GM19025 (cell line): ENCODE data around the gene OR6S1.
A peak's percentile ranks its signal among the peaks of the same experiment; 100 is the strongest.
"Not testable (repeated sequence)": the region's sequence is repeated elsewhere in the genome, so short reads cannot be mapped to it uniquely, and the experiment has no call there.

Source experiments
- ATAC-seq: cut with Tn5 transposase; IDR thresholded peaks from one replicate; pipeline ENCODE4 v1.9.1; 2021; ENCODE audit warnings: mild to moderate bottlenecking, low read depth, moderate library complexity; ENCODE audit not compliant: unreplicated experiment

Gene OR6S1

DNA sequence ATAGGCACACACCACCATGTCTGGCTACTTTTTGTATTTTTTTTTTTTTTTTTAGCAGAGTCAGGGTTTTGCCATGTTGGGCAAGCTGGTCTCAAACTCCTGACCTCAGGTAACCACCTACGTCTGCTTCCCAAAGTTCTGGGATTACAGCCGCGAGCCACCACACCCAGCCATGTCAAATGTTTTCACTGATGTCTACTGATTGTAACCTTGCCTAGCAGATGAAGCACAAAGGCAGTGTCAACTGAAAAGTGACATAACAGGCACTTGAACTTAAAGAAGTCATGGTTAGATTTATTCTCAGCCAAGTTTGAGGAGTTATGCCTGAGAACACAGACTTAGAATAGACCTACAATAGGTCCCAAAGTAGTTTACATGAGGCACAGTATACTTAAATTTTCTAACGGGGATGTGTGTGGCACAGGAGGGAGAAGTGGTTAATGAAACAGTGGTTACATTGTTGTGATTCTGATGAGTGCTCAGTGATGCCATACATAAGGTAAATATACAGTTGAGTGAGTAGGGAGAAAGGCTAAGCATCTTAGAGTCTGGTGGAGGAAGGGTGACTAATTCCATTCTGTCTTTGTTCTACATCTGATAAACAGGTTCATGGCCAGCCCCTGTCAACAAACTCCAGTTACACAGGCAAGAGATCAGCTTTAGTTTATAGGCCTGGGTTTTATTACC is 30.2 kb upstream of the OR6S1 start:
- ATAC-seq: no peak

DNA sequence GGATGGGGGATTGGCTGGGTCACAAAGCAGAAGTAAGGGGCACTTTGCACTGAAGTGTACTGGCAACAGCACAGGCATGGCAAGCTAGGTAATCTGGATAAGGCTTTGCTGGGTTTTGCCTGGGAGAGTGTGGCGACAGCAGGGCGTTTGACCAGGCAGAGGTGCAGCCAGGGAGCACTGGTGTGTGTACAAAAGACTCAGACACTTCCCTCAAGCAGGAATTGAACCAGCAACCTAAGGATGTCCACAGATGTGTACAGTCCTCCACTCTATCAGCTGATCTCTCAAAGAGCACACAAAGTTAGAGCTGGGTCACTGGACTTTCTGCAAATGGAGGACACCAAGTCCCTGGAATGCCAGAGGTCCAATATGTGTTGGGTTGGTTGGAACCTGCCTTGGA is 27.5 kb upstream of the OR6S1 start:
- ATAC-seq: no peak

DNA sequence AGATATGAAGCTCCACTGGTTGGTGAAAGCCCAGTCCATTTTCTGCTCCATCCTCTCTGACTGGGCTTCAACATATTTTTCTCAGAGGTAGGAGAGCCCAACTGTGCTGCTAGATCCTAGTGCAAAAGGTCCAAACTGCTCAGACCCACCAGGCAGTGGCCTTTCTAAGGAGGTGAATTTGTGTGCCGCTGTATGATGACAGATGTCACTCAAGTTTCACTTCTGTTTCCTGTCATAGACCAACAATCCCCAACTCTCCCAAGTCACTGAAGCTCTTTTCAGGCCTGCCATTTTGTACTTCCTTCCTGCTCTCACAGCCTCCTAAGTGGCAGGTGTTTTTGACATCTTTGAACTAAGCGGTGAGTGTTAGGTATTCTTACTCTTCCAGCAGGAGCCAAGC is 26.5 kb upstream of the OR6S1 start:
- ATAC-seq: peak; percentile 69

DNA sequence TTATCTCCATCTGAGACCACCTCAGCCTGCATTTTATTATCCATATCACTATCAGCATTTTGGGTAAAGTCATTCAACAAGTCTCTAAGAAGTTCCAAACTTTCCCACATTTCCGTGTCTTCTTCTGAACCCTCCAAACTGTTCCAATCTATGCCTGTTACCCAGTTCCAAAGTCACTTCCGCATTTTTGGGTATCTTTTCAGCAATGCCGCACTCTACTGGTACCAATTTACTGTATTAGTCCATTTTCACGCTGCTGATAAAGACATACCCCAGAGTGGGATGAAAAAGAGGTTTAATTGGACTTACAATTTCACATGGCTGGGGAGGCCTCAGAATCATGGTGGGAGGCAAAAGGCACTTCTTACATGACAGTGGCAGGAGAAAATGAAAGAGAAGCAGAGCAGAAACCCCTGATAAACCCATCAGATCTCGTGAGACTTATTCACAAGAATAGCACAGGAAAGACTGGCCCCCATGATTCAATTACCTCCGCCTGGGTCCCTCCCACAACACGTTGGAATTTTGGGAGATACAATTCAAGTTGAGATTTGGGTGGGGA is 25.0 kb upstream of the OR6S1 start:
- not testable (repeated sequence) for ATAC-seq

DNA sequence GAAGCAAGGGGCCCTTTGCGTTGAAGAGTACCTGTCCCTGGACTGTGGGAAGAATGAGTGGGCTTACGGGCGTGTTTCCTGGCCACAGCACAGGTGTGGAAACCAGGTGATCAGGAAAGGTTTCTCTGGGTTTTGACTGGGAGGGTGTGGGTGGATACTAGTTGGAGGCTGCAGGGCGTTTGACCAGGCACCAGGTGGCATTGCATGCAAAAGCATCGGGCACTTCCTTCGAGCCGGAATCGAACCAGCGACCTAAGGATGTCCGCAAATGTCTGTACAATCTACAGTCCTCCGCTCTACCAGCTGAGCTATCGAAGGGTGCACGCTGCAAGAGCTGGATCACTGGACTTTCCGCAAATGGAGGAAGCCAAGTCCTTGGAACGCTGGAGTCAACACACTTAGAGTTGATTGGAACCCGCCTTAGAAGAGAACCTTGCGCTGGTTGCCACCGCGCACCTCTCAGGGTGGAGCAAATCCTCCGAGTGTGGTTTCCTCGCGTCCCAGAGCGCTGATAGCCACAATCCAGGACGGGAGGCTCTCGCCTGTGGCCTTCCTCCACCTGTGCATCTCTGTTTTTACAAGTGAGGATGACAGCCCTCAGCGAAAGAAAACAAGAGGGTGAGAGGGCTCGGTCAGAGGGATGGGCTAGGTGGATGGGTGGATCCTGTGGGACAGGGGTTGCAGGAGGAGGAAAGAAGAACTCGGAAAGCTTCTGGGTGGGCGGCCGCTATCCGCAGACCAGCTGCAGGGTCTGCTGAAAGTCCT is 21.7 kb upstream of the OR6S1 start:
- ATAC-seq: no peak

DNA sequence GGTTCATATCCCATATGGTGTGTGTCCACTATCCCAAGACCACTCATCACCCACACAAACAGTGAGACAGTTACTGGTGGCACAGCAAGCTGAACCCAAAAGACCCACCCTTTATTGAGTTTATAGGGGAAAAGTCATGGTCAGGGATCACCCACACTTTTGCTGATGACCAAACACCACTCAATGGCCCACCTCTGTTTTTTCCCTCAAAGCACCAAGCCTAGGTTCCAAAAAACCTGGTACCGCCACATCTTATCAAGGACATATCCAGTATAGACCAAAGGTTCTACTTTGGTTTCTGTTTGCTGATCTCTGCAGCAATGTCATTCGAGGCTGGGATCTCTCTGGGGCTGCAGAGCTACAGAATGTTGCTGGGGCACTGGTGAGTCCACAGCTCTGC is 19.7 kb upstream of the OR6S1 start:
- no peak for ATAC-seq

DNA sequence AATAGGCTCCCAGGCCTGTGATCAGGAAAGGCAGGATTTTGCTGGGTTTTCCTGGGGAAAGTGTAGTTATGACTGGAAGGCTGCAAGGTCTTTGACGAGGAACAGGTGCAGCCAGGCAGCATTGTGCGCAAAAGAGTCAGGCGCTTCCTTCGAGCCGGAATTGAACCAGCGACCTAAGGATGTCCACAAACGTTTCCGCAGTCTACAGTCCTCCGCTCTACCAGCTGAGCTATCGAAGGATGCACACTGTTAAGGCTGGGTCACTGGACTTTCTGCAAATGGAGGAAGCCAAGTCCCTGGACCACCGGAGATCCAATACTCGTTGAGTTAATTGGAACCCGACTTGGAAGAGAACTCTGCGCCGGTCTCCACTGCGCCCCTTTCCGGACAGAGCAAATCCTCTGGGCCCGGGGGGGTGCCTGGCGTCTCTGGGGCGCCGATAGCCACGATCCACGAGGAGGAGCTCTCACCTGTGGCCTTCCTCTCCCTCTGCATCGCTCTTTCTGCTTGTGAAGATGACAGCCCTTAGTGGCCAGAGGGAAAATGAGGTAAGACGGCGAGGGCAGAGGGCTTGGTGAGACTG is 18.4 kb upstream of the OR6S1 start:
- no peak for ATAC-seq

DNA sequence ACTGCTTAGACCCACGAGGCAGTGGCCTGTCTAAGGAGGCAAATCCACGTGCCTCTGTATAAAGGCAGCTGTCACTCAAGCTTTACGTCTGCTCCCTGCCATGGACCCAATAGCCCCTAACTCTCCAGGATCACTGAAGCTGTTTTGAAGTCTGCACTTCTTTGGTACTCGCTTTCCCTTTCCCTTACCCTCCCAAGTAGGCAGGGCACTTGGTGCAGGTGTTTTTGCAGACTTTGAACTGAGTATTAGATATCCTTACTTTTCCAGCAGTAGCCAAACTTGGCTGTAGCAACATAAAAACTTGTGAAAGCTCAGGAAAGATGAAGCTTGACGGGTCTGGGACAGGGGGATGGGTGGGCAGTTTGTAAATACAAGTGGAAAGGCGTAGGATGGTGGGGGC is 17.8 kb upstream of the OR6S1 start:
- ATAC-seq: no peak

DNA sequence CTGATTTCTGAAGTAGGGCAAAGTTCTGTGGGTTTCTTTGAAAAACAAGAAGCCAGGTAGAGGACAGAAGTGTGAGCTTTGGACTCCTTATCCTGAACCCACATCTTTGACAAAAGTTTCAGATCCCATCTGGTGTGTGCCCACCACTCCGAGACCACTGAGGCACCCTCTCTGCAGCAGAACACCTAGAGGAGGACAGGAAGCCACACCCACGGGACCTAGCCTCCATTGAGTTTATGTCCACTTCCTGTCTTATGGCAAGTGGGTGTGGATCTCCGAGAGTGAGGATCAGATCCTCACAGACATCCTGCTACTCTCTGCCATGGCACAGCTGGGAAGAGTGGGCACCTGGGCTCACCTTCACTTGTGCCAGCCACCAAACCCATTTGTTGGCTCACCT is 16.8 kb upstream of the OR6S1 start:
- no peak for ATAC-seq

DNA sequence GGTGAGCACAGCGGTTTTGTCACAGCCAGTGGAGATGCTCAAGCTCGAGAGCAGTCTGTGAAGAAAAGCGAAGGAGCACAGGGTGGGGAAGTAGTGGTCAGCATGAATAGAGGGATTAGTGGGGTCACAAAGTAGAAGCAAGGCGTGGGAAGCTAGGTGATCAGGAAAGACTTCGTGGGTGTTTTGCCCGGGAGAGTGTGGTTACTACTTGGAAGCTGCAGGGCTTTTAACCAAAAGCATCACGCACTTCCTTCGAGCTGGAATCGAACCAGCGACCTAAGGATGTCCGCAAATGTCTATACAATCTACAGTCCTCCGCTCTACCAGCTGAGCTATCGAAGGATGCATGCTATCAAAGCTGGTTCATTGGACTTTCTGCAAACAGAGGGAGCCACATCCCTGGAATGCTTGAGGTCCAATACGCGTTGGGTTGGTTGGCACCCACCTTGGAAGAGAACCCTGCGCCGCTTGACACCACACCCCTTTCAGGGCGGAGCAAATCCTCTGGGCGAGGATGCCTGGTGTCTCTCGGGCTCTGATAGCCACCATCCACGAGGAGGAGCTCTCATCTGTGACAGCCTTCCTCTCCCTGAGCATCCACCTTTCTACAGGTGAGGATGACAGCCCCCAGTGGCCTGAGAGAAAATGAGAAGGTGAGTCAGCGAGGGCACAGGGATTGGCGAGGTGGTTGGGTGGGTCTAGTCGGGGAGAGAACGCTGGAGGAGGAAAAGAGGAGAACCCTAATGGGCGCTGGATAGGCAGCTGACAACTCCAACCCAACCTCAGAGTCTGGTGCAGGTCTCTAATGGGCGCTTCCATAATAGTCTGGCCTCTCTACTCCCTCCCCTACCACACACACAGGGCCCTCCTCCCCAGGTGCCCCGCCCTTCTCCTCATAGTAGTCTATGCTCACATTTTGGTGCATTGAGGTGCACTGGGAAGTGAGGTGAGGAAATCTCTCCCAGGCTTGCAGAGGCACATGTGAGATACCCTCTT is 16.0 kb upstream of the OR6S1 start:
- ATAC-seq: no peak

DNA sequence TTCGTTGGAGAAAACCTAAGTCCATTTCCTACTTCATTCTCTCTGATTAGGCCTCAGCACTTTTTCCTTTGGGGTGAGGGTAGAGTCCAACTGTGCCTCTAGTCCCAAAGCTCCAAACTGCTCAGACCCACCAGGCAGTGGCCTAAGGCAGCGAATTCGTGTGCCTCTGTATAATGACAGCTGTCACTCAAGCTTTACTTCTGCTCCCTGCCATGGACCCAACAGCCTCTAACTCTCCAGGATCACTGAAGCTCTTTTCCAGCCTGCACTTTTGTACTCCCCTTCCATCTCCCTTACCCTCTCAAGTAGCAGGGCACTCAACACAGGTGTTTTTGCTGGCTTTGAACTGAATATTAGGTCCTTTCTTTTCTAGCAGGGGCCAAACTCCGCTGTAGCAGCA is 14.8 kb upstream of the OR6S1 start:
- no peak for ATAC-seq

DNA sequence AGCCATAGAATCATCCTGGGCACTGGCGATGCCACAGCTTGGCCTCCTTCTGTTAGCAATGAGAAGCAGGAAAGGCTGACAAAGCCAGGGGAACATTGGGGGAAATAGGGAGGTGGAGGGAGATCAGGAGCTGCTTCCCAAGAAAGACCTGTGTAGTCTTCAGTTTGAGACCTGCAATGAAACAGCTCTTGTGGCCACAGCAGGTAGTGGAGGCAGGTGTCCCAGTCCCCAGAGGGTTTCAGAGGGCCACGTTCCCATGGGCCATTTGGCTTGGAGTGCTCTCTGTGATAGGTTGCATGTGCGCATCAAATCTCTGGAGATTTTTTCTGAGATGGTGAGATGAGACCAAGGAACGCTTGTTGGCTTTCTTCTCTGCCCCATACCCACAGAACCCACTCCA is 14.4 kb upstream of the OR6S1 start:
- ATAC-seq: no peak

DNA sequence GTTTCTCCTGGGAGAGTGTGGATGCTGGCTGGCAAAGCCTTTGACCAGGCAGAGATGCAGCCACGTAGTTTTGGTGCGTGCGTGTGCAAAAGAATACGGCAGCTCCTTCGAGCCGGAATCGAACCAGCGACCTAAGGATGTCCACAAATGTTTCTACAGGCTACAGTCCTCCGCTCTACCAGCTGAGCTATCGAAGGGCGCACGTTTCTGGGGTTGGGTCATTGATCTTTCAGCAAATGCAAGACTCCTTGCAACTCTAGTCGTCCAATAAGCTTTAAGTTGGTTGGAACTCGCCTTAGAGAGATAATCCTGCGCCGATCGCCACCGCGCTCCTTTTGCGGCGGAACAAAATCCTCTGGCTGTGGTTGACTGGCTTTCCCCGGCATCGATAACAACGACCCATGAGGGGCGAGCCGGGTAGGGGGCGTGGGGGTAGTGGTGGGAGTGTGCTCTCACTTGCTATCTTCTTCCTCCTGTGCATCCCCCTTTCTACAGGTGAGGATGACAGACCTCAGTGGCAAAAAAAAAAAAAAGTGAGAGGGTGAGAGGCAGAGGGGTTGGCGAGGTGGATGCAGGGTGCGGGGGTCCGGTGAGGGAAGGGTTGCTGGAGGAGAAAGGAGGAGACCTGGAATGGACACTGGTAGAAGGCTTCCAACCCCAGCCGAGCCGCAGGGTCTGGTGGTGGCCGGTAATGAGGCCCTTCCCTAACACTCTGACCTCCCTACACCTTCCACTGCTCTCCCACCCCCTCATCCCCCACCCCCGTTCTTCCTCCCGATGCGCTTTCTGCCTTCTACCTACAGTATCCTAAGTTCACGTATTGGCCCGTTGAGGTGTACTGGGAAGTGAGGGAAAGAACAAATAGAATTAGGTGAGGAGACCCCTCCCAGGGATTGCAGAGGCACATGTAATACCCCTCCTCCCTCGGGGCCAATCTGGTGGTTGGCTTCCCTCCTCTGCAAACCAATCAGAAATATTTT is 11.8 kb upstream of the OR6S1 start:
- no peak for ATAC-seq

DNA sequence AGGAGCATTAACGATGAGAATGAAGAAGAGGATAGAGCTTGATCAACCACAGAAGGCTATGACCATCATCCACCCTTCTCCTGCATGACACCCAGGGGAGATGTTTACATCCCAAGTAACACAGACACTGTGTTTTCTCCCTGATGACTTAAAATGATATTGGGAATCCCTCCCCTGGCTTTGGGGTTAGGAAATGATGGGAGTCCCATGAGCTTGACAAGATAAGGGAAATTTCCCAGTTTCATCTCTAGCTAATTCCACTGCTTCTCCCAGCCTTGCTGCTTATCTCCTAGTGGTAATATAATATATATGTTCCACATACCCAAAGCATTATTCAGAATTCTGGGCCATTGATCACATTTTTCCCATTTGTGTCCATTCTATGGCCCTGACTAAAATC is 4.0 kb upstream of the OR6S1 start:
- ATAC-seq: no peak

DNA sequence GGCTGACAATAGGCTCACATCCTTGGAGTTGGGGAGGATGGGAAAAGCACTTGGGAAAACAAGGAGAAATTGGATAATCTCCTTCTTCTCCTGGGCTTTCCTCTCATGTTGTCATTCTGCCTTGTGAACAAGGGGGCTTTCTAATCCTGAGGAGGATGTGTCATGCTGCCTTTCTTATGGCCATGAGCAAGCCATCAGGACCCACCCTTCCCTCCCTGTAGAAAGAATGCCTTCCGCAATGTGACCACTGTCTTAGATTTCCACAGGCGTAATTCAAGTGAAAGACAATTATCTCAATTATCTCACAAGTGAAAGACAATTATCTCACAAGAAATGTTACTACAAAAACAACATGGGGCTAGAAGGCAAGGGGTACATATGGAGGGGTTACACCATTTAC is 3.0 kb upstream of the OR6S1 start:
- no peak for ATAC-seq

DNA sequence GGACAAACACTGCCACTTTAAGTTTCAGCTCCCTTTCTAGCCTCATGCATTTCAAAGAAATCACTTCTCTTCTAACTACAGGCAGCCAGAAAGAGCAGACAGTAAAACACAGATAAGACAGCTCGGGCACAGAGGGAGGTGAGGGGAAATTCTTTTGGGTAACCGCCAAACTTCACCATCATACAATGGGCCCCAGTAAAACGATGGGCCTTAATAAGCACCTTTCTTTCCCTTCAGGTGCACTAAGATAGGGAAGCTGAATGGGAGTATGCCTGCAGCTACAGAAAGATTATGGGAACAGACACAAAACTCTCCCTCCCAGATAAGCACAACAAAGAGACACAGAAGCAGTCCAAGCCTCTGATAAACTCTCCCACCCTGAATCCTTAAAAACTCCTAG is 1.3 kb upstream of the OR6S1 start:
- ATAC-seq: not testable (repeated sequence)

DNA sequence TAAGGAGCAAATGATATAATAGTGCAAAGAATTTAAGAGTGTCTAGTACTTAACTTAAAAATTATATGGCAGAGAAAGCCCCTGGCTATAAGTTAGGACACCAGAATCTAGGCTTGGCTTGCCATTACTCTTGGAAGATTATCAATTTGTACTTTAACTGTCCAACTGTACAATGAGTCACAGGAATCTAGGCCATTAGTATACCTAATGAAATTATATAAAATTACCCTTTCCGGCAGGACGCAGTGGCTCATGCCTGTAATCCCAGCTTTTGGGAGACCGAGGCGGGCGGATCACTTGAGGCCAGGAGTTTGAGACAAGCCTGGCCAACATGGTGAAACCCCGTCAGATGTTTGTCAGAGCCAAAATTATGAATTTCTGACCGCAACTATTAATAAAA is 691 bp upstream of the OR6S1 start:
- ATAC-seq: no peak

DNA sequence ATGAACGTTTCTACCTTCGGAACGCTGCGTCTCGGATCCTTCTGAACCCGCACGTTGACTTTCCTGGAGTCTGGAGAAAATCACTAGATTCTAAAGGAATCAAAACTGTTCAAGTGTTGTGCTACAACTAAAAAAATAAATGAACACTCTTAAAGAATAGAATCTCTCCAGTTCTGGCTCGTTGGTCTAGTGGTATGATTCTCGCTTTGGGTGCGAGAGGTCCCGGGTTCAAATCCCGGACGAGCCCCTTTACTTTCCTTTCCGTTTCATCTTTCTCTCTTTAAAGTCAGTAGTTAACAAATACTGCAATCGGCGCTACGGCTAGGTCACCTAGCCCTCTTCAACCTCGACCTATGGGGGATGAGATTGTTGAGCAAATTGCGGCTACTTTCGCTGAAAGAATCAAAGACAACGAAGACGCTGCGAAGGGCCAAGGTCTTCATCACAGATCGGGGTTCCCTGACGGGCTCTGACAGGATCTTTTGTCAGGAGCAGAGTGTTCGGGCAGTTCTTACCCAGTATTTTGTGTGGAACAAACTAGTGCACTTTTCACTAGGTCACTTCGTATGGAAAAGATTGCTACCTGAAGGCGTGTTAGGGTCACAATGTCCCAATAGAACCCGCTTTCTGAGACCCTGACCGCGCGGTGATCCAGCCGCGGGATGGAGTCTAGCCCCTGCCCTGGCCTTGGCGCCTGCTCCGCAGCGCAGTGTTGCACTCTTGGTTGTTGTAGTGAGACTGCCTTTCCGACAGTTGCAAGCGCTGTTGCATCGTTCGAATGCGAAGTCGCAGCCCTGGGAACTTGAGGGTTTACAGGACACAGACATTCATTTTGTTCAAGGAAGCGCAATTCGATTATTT is 8.4 kb downstream of the OR6S1 start:
- ATAC-seq: peak; percentile 60
